Omental fat pad (tissue), 4 donors: ENCODE measurements around the gene OPRPN. TPM values are rescaled to one million over a fixed set of nuclear protein-coding genes. Genes with fewer than 3 reads are reported as not detected.

Source experiments
- ATAC-seq: fragments of 150-250 bp; one replicate; pipeline ENCODE4 v1.9.1; 2016; ENCODE audit warnings: mild to moderate bottlenecking, moderate library complexity; ENCODE audit not compliant: low FRiP score
- DNase-seq: peaks from one replicate; pipeline ENCODE4 v3.0.0-alpha.2; 2019; ENCODE audit warnings: low spot score
- total RNA-seq, 4 donors: library from RNA; depleted of rRNA; stranded (reverse); fragments of >200 nt; gene quantifications; one replicate each; pipeline ENCODE4 v1.1.0, GENCODE V29; 2016
- TF ChIP-seq, protein P1 (sequence below), 3 donors: fragments of 450-650 bp; IDR thresholded peaks; one replicate each; pipeline ENCODE4 v1.5.1; 2016 to 2017; ENCODE audit warnings: antibody characterized with exemption in 3 of 3, mild to moderate bottlenecking in 3 of 3, moderate library complexity in 2 of 3

The OPRPN gene
- total RNA-seq: not detected

GRCh38 chr4:70397580-70397979 lies at the start of gene OPRPN:
Gene OPRPN (plus strand): TSS chr4:70397940. CDS start chr4:70399286, 1,346 bp downstream.
- DNase-seq (no peak), ATAC-seq (no peak)
- TF ChIP-seq, protein P1, sequence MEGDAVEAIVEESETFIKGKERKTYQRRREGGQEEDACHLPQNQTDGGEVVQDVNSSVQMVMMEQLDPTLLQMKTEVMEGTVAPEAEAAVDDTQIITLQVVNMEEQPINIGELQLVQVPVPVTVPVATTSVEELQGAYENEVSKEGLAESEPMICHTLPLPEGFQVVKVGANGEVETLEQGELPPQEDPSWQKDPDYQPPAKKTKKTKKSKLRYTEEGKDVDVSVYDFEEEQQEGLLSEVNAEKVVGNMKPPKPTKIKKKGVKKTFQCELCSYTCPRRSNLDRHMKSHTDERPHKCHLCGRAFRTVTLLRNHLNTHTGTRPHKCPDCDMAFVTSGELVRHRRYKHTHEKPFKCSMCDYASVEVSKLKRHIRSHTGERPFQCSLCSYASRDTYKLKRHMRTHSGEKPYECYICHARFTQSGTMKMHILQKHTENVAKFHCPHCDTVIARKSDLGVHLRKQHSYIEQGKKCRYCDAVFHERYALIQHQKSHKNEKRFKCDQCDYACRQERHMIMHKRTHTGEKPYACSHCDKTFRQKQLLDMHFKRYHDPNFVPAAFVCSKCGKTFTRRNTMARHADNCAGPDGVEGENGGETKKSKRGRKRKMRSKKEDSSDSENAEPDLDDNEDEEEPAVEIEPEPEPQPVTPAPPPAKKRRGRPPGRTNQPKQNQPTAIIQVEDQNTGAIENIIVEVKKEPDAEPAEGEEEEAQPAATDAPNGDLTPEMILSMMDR (IDR thresholded peaks at IDR 0.05): no peak

GRCh38 chr4:70356185-70356584 lies 41.6 kb upstream of the OPRPN start:
- TF ChIP-seq, protein P1 (IDR thresholded peaks at IDR 0.05): no peak
- DNase-seq: no peak
- no peak for ATAC-seq

GRCh38 chr4:70359115-70359661 lies 38.6 kb upstream of the OPRPN start:
- peak; percentile 64 for ATAC-seq
- no peak for DNase-seq
- TF ChIP-seq, protein P1 (IDR thresholded peaks at IDR 0.05): no peak

DNA sequence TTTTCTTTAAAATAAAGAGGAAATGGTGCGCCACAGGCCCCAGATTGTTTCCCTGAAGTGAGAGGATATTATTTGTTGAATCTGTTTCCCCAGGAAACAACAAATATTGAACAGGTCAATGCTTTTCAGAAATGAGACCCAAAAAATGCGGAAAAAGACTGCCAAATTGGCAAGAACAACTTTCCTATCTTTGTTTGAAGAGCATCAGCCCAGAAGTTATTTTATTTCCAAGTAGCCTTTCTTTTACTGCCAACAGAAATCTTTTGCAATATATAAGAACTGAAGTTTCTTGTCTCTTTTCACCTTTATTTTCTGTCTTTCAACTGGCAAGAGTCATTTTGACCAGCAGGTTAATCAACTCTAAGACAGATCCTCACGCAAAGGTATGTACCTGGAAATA lies 37.3 kb upstream of the OPRPN start, which contains the start of gene SMR3A:
TSS of gene SMR3A (plus strand) at position 301 of the 400 bp plus-strand sequence. CDS start 1,356 bp downstream, outside the sequence.
- no peak for DNase-seq
- TF ChIP-seq, protein P1 (IDR thresholded peaks at IDR 0.05): no peak
- no peak for ATAC-seq

DNA sequence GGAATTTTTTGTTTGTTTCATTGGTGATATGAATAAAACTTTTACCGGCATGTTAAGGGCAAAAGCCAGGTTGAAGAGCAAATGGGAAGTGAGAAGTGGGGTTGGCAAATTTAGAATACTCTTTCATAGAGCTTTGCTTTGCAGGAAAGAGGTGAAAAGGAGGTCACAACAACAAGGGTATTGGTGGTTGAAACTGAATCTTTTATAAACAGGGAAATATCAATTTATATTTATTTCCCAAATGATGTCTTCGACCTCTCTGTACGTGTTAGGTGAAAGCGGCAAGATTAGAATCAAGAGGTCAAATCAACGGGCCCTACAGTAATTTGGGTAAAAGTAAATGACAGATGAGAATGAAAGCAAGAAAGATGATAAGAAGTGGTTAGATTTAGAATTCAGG lies 33.7 kb upstream of the OPRPN start:
- ATAC-seq: no peak
- DNase-seq: no peak
- TF ChIP-seq, protein P1 (IDR thresholded peaks at IDR 0.05): no peak

DNA sequence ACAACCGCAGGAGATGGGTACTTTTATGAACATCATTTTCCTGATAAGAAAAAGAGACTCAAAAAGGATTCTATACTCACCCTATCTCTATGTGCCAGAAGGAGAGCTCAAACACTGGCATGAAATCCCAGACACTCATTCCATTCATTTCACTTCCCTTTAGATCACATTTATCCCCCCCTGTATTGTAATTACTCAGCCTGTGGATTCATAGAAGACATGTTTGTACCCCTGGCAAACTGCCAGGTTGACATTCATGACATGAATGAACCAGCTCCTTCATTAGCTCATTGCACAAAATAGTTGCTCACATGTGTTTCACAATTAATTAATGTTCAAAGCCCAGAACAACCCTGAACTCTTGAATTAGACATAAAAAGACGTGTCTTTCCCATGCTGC lies 32.3 kb upstream of the OPRPN start:
- TF ChIP-seq, protein P1 (IDR thresholded peaks at IDR 0.05): no peak
- ATAC-seq (no peak), DNase-seq (no peak)

- ATAC-seq: no peak
- no peak for DNase-seq
- TF ChIP-seq, protein P1 (IDR thresholded peaks at IDR 0.05): no peak
Observed at GRCh38 chr4:70367813-70368212, 29.9 kb upstream of the OPRPN start.
